DND-41 (cell line): ENCODE results near the gene ZXDC.

ENCODE experiments used
- CTCF ChIP-seq: IDR thresholded peaks from 2 replicates; pipeline ENCODE4 v1.5.1; 2012; ENCODE audit warnings: borderline replicate concordance, low read length, moderate library complexity, mild to moderate bottlenecking; ENCODE audit not compliant: poor library complexity, severe bottlenecking; ENCODE audit errors: extremely low read depth
- EZH2 ChIP-seq: IDR thresholded peaks from 3 replicates; pipeline ENCODE4 v1.6.1; 2012; ENCODE audit warnings: borderline replicate concordance, low read depth, mild to moderate bottlenecking, moderate library complexity, low read length, inconsistent platforms; ENCODE audit not compliant: severe bottlenecking

DNA sequence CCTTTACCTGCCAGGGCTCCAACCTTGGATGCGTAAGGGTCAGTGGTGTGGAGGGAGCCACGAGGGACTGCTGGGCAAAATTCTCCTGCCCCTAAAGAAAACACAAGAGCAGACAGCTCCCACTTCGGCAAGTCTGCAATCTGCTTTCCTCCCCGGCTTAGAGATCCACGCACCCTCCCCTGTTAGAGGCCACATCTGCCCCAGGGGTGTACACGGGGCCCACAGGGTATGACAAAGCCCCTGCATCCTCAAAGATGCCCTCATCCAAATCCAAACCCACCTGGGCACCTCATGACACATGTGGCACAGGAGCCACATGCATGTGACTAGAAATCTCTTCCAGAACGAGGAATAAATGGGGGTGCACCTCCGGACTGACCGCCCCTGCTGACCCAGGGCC is 25.5 kb downstream of the ZXDC start:
- no peak for TF ChIP-seq CTCF
- TF ChIP-seq EZH2: no peak
